ENCODE results near the gene IHH. TPM values are rescaled to one million over a fixed set of nuclear protein-coding genes. Genes with fewer than 3 reads are reported as not detected.

IHH gene
- total and polyA plus RNA-seq, 9 of the 15 experiments (the other 6 are each of a cell fraction or from before 2014, with no cell fraction given), result 0.07 TPM; not detected in 8

DNA sequence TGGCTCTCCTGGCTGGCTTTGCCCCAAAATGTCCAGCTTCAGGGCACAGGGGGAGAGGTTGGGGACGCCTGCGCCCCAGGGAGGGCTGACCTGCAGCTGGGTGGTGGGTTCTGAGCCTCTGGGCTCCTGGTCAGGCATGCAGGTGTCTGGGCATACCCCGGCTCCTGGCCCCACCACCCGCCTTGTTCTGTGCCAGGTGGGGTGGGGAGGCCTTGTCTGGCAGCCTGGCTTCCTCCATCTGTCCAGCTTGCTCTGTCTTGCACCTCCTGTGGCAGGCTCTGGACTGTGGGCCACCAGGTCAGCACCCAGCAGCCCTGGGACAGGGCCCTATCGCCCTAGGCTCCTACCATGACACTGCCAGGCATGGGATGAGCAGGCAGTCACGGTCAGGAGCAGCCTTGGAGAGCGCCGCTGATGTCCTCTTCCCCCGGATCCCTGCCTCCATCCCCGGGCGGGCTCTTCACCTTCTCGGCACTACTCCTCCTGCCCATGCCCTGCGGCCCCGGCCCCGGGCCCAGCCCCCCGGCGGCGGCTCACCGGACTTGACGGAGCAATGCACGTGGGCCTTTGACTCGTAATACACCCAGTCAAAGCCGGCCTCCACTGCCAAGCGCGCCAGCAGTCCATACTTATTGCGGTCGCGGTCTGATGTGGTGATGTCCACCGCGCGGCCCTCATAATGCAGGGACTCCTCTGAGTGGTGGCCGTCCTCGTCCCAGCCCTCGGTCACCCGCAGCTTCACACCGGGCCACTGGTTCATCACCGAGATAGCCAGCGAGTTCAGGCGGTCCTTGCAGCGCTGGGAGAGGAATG, 3.6 kb downstream of the IHH start:
- no peak overlapping the region for H2AFZ ChIP-seq (ENCODE audit: low read depth, low read length)
- WGBS (ENCODE audit: insufficient coverage, low coverage, missing lambda C conversion rate), result 14% methylated on average over 14 of the region's 40 CpGs
- ChIA-PET CTCF (ENCODE audit: low intra/inter-chr PET ratio) (interaction anchor here (0.6 to 2.3 kb wide), 5 partner anchors 61 to 331 kb away, joined by 3 to 17 read pairs (median 3); partner anchors contain the start of gene DNPEP), POLR2A (interaction anchor here (0.6 kb wide), 1 partner anchor 43 kb away, joined by 3 read pairs; no protein-coding TSS in a partner anchor)
- no peak for FAIRE-seq
- H3K36me3 ChIP-seq (ENCODE audit: control insufficient read depth, insufficient read depth, low read length), result no peaks in the 10 kb centered on the region
- in situ Hi-C loops (cut with MboI), result loop anchor here (5.0 kb wide), 1 partner anchor 100 kb away; no protein-coding TSS in a partner anchor
- H3K4me3 ChIP-seq, result no peak overlapping the region
- no peak for DNase-seq (ENCODE audit: extremely low read depth in 1 of 4, low spot score in 3 of 4)
- no peaks in the 10 kb centered on the region for H3K9me3 ChIP-seq (replicated peaks; ENCODE audit: control insufficient read depth, insufficient read depth, low read depth, low read length)
- no peaks in the 10 kb centered on the region for H3K79me2 ChIP-seq (ENCODE audit: control insufficient read depth, insufficient read depth, low read length)
- no TSS peak for BruUV-seq (replicated peaks)
- no peak; the same call in 1 of the 3 replicates for ATAC-seq
- H3K9ac ChIP-seq (ENCODE audit: insufficient read depth in 1 of 2, low read depth in 2 of 2, low read length in 2 of 2), result 0 out of 4 replicates have a peak overlapping the region, but pooled peaks of 1 of the 2 experiments have one; percentile 17
- no peak overlapping the region for H3K4me2 ChIP-seq (ENCODE audit: insufficient read depth, low read length)
- no peak overlapping the region for H3K27ac ChIP-seq (ENCODE audit: extremely low read depth, low read depth, low read length)
- intact Hi-C loops (cut with micrococcal nuclease), result loop anchor here (5.0 kb wide), 1 partner anchor 65 kb away; the partner anchor contains the start of gene CRYBA2
- peaks cover 14 to 56% of the 10 kb centered on the region in 2 experiments; a peak in 4 of 5 replicates for H3K27me3 ChIP-seq (ENCODE audit: control insufficient read depth in 2 of 2, insufficient read depth in 2 of 2, low read length in 2 of 2)
- H3K4me1 ChIP-seq (replicated peaks in 1 of 2; ENCODE audit: control insufficient read depth in 2 of 2, insufficient read depth in 2 of 2, low read length in 2 of 2), result peaks cover 0 to 25% of the 10 kb centered on the region in 2 experiments; a peak in 2 of 5 replicates
- 0 out of 2 replicates have a peak, but pooled peaks cover 6% of the 10 kb centered on the region for H4K20me1 ChIP-seq (replicated peaks; ENCODE audit: control insufficient read depth, insufficient read depth, low read length)
- no peaks in the 10 kb centered on the region for H3K9me1 ChIP-seq (ENCODE audit: control insufficient read depth, insufficient read depth, low read length)
- TF ChIP-seq MEIS2 (IDR thresholded peaks at IDR 0.05; ENCODE audit: partially characterized antibody) (no peak), NCOA2 (IDR thresholded peaks at IDR 0.05; ENCODE audit: partially characterized antibody in 2 of 2) (no peak), ZNF551 (CRISPR knock-in tag; IDR thresholded peaks at IDR 0.05) (no peak), SMARCA4 (IDR thresholded peaks at IDR 0.05) (no peak), ARID2 (IDR thresholded peaks at IDR 0.05) (no peak), MAFF (IDR thresholded peaks at IDR 0.05; ENCODE audit: low read length) (no peak), KLF6 (CRISPR knock-in tag; IDR thresholded peaks at IDR 0.05; ENCODE audit: borderline replicate concordance) (no peak), DPF2 (IDR thresholded peaks at IDR 0.05) (no peak), MAX (CRISPR knock-in tag; IDR thresholded peaks at IDR 0.05) (no peak), ZNF41 (CRISPR knock-in tag; conservative IDR thresholded peaks at IDR 0.05) (no peak), CBX8 (IDR thresholded peaks at IDR 0.05; ENCODE audit: borderline replicate concordance, extremely low read depth, low read depth, low read length, poor library complexity, severe bottlenecking) (no peak), ZBTB5 (IDR thresholded peaks at IDR 0.05) (no peak)
- TF ChIP-seq, protein P1, sequence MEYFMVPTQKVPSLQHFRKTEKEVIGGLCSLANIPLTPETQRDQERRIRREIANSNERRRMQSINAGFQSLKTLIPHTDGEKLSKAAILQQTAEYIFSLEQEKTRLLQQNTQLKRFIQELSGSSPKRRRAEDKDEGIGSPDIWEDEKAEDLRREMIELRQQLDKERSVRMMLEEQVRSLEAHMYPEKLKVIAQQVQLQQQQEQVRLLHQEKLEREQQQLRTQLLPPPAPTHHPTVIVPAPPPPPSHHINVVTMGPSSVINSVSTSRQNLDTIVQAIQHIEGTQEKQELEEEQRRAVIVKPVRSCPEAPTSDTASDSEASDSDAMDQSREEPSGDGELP (CRISPR knock-in tag; IDR thresholded peaks at IDR 0.05; ENCODE audit: borderline replicate concordance), result no peak
- TF ChIP-seq, protein P2, sequence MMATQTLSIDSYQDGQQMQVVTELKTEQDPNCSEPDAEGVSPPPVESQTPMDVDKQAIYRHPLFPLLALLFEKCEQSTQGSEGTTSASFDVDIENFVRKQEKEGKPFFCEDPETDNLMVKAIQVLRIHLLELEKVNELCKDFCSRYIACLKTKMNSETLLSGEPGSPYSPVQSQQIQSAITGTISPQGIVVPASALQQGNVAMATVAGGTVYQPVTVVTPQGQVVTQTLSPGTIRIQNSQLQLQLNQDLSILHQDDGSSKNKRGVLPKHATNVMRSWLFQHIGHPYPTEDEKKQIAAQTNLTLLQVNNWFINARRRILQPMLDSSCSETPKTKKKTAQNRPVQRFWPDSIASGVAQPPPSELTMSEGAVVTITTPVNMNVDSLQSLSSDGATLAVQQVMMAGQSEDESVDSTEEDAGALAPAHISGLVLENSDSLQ (IDR thresholded peaks at IDR 0.05), result no peak
- TF ChIP-seq, protein P3, sequence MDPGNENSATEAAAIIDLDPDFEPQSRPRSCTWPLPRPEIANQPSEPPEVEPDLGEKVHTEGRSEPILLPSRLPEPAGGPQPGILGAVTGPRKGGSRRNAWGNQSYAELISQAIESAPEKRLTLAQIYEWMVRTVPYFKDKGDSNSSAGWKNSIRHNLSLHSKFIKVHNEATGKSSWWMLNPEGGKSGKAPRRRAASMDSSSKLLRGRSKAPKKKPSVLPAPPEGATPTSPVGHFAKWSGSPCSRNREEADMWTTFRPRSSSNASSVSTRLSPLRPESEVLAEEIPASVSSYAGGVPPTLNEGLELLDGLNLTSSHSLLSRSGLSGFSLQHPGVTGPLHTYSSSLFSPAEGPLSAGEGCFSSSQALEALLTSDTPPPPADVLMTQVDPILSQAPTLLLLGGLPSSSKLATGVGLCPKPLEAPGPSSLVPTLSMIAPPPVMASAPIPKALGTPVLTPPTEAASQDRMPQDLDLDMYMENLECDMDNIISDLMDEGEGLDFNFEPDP (CRISPR knock-in tag; IDR thresholded peaks at IDR 0.05), result no peak
